ENCODE results near the gene TBL1XR1. TPM values are rescaled to one million over a fixed set of nuclear protein-coding genes. Genes with fewer than 3 reads are reported as not detected.
A peak's percentile ranks its signal among the peaks of the same experiment; 100 is the strongest.

TBL1XR1 gene
- total and polyA plus RNA-seq, 2 experiments from 2014 or later, result 30.2 to 165 TPM

GRCh38 chr3:177105623-177106022 is 91.7 kb downstream of the TBL1XR1 start:
- WGBS (ENCODE audit: low lambda C conversion rate, missing lambda C conversion rate), result 66% methylated on average over 4 of the region's 4 CpGs

GRCh38 chr3:177104299-177104992 is 92.8 kb downstream of the TBL1XR1 start:
- H3K4me2 ChIP-seq, result no peak overlapping the region
- no peaks in the 10 kb centered on the region for H3K36me3 ChIP-seq (replicated peaks; ENCODE audit: insufficient read depth, low read depth)
- 80% methylated on average over 6 of the region's 6 CpGs for WGBS (ENCODE audit: low lambda C conversion rate, missing lambda C conversion rate)
- H3K9me2 ChIP-seq (replicated peaks; ENCODE audit: insufficient read depth), result no peaks in the 10 kb centered on the region
- no peak overlapping the region for H2AFZ ChIP-seq
- H3K27me3 ChIP-seq, result no peaks in the 10 kb centered on the region
- no peak for DNase-seq (ENCODE audit: low spot score)
- no peak for TF ChIP-seq EZH2phosphoT487 (IDR thresholded peaks at IDR 0.05; ENCODE audit: low read depth, severe bottlenecking, unreplicated experiment)
- TF ChIP-seq EZH2 (IDR thresholded peaks at IDR 0.05; ENCODE audit: borderline replicate concordance), result no peak
- no peak for TF ChIP-seq CTCF (IDR thresholded peaks at IDR 0.05; ENCODE audit: poor library complexity)
- peaks cover 100% of the 10 kb centered on the region for H3K79me2 ChIP-seq
- H3K4me3 ChIP-seq, result no peak overlapping the region
- H3K27ac ChIP-seq, result no peak overlapping the region
- H3K4me1 ChIP-seq (ENCODE audit: insufficient read depth), result peaks cover 32% of the 10 kb centered on the region
- H3K9me3 ChIP-seq (ENCODE audit: low read depth), result no peaks in the 10 kb centered on the region
- H4K20me1 ChIP-seq (ENCODE audit: insufficient read depth, poor library complexity, severe bottlenecking), result peaks cover 90% of the 10 kb centered on the region

More at GRCh38 chr3:177105623-177106022, 91.7 kb downstream of the TBL1XR1 start:
- Histone ChIP-seq H3K9me2 (replicated peaks; ENCODE audit: insufficient read depth) (no peaks in the 10 kb centered on the region), H3K4me3 (no peak overlapping the region), H3K9me3 (ENCODE audit: low read depth) (no peaks in the 10 kb centered on the region), H3K27me3 (no peaks in the 10 kb centered on the region), H2AFZ (no peak overlapping the region), H4K20me1 (ENCODE audit: insufficient read depth, poor library complexity, severe bottlenecking) (peaks cover 94% of the 10 kb centered on the region), H3K4me1 (ENCODE audit: insufficient read depth) (peaks cover 32% of the 10 kb centered on the region), H3K27ac (no peak overlapping the region), H3K36me3 (replicated peaks; ENCODE audit: insufficient read depth, low read depth) (no peaks in the 10 kb centered on the region), H3K4me2 (no peak overlapping the region), H3K79me2 (peaks cover 100% of the 10 kb centered on the region)
- DNase-seq (ENCODE audit: low spot score), result no peak
- TF ChIP-seq EZH2phosphoT487 (IDR thresholded peaks at IDR 0.05; ENCODE audit: low read depth, severe bottlenecking, unreplicated experiment) (no peak), EZH2 (IDR thresholded peaks at IDR 0.05; ENCODE audit: borderline replicate concordance) (no peak), CTCF (IDR thresholded peaks at IDR 0.05; ENCODE audit: poor library complexity) (no peak)

- peaks cover 88% of the 10 kb centered on the region for H4K20me1 ChIP-seq (ENCODE audit: insufficient read depth, poor library complexity, severe bottlenecking)
- H3K9me3 ChIP-seq (ENCODE audit: low read depth), result no peaks in the 10 kb centered on the region
- WGBS (ENCODE audit: low lambda C conversion rate, missing lambda C conversion rate), result 32% methylated on average over 3 of the region's 3 CpGs
- peak overlapping the region; percentile 2 for H3K27ac ChIP-seq
- no peak for DNase-seq (ENCODE audit: low spot score)
- H3K4me2 ChIP-seq, result peak overlapping the region; percentile 19
- H3K9me2 ChIP-seq (replicated peaks; ENCODE audit: insufficient read depth), result no peaks in the 10 kb centered on the region
- H3K27me3 ChIP-seq, result no peaks in the 10 kb centered on the region
- peaks cover 32% of the 10 kb centered on the region for H3K4me1 ChIP-seq (ENCODE audit: insufficient read depth)
- H3K4me3 ChIP-seq, result no peak overlapping the region
- peaks cover 100% of the 10 kb centered on the region for H3K79me2 ChIP-seq
- H3K36me3 ChIP-seq (replicated peaks; ENCODE audit: insufficient read depth, low read depth), result no peaks in the 10 kb centered on the region
- TF ChIP-seq EZH2phosphoT487 (IDR thresholded peaks at IDR 0.05; ENCODE audit: low read depth, severe bottlenecking, unreplicated experiment) (no peak), EZH2 (IDR thresholded peaks at IDR 0.05; ENCODE audit: borderline replicate concordance) (no peak), CTCF (IDR thresholded peaks at IDR 0.05; ENCODE audit: poor library complexity) (no peak)
- H2AFZ ChIP-seq, result no peak overlapping the region
Measured at GRCh38 chr3:177102553-177102952, 94.7 kb downstream of the TBL1XR1 start.
